HEK293 (cell line): ENCODE measurements around the gene RGS6.

Source experiments
- CTCF ChIA-PET: fragments of 350-600 bp; formaldehyde crosslinking; extraction: SDS; loops from one replicate; lab custom pipeline; 2021; ENCODE audit warnings: antibody characterized with exemption; lab: Yijun Ruan, JAX
- POLR2A ChIA-PET: fragments of 300-600 bp; formaldehyde crosslinking; extraction: SDS; loops from one replicate; lab custom pipeline; 2020; ENCODE audit warnings: antibody characterized with exemption, inconsistent platforms; lab: Yijun Ruan, JAX
- H3K27ac ChIP-seq: fragments of 200-500 bp; sonication (Bioruptor generic); 2 replicates; pipeline ENCODE4 v1.5.1; 2014; ENCODE audit warnings: low read depth, low read length, control low read depth, inconsistent platforms; ENCODE audit errors: extremely low read depth
- H3K36me3 ChIP-seq, 2 experiments: fragments of 200-500 bp in 1 of 2; sonication (Bioruptor generic) in 1 of 2; 1 replicate in 1 of 2; 2 replicates in 1 of 2; pipeline ENCODE4 v1.5.1; 2014 to 2017; ENCODE audit warnings: inconsistent platforms in 2 of 2, low read length in 2 of 2; ENCODE audit not compliant: control insufficient read depth in 2 of 2, insufficient read depth in 1 of 2
- H3K4me1 ChIP-seq: fragments of 200-500 bp; sonication (Bioruptor generic); 2 replicates; pipeline ENCODE4 v1.5.1; 2014; ENCODE audit warnings: mild to moderate bottlenecking, low read length, inconsistent platforms; ENCODE audit not compliant: control insufficient read depth, insufficient read depth
- H3K4me3 ChIP-seq: 2 replicates; pipeline ENCODE4 v1.5.1; 2011; ENCODE audit warnings: low read depth, mild to moderate bottlenecking, control low read depth, low read length, moderate library complexity
- H3K9me3 ChIP-seq: fragments of 200-500 bp; sonication (Bioruptor generic); 2 replicates; pipeline ENCODE4 v1.5.1; 2014; ENCODE audit warnings: low read depth, low read length, inconsistent platforms; ENCODE audit not compliant: control insufficient read depth, insufficient read depth
- ELK4 ChIP-seq: IDR thresholded peaks from 2 replicates; pipeline ENCODE4 v1.6.1; 2011; ENCODE audit warnings: mild to moderate bottlenecking, low read depth, low read length, borderline replicate concordance
- GLI4 ChIP-seq: fragments of 450-650 bp; formaldehyde crosslinking; IDR thresholded peaks from 2 replicates; pipeline ENCODE4 v1.5.1; 2016; ENCODE audit warnings: missing biosample characterization, missing genetic modification characterization
- KLF1 ChIP-seq: fragments of 450-650 bp; formaldehyde crosslinking; IDR thresholded peaks from 2 replicates; pipeline ENCODE4 v1.5.1; 2016; ENCODE audit warnings: missing biosample characterization, missing genetic modification characterization
- KLF7 ChIP-seq: fragments of 450-650 bp; formaldehyde crosslinking; IDR thresholded peaks from 2 replicates; pipeline ENCODE4 v1.5.1; 2016; ENCODE audit warnings: missing biosample characterization, missing genetic modification characterization, borderline replicate concordance
- KLF8 ChIP-seq: fragments of 450-650 bp; formaldehyde crosslinking; IDR thresholded peaks from 2 replicates; pipeline ENCODE4 v1.5.1; 2016; ENCODE audit warnings: missing biosample characterization, missing genetic modification characterization
- MEIS1 ChIP-seq: sonication (generic); formaldehyde crosslinking; IDR thresholded peaks from 2 replicates; pipeline ENCODE4 v1.8.1; 2022; ENCODE audit warnings: missing genetic modification reagents, mild to moderate bottlenecking, borderline replicate concordance
- MYNN ChIP-seq: fragments of 450-650 bp; formaldehyde crosslinking; IDR thresholded peaks from 2 replicates; pipeline ENCODE4 v1.5.1; 2016; ENCODE audit warnings: missing biosample characterization, missing genetic modification characterization, borderline replicate concordance
- ZBTB1 ChIP-seq: fragments of 450-650 bp; formaldehyde crosslinking; IDR thresholded peaks from 2 replicates; pipeline ENCODE4 v1.5.1; 2016; ENCODE audit warnings: missing biosample characterization, missing genetic modification characterization
- ZFP3 ChIP-seq: fragments of 450-650 bp; formaldehyde crosslinking; IDR thresholded peaks from 2 replicates; pipeline ENCODE4 v1.5.1; 2016; ENCODE audit warnings: low read depth, missing biosample characterization, missing genetic modification characterization
- ZFP41 ChIP-seq: fragments of 450-650 bp; formaldehyde crosslinking; IDR thresholded peaks from 2 replicates; pipeline ENCODE4 v1.5.1; 2016; ENCODE audit warnings: missing biosample characterization, missing genetic modification characterization, borderline replicate concordance
- ZIC2 ChIP-seq: fragments of 450-650 bp; formaldehyde crosslinking; IDR thresholded peaks from 2 replicates; pipeline ENCODE4 v1.5.1; 2016; ENCODE audit warnings: missing biosample characterization, missing genetic modification characterization
- ZNF16 ChIP-seq: fragments of 450-650 bp; formaldehyde crosslinking; IDR thresholded peaks from 2 replicates; pipeline ENCODE4 v1.5.1; 2016; ENCODE audit warnings: low read depth, missing biosample characterization, missing genetic modification characterization
- ZNF366 ChIP-seq: fragments of 450-650 bp; formaldehyde crosslinking; conservative IDR thresholded peaks from 2 replicates; pipeline ENCODE4 v1.5.1; 2016; ENCODE audit warnings: missing biosample characterization, missing genetic modification characterization
- ZNF488 ChIP-seq: fragments of 450-650 bp; formaldehyde crosslinking; IDR thresholded peaks from 2 replicates; pipeline ENCODE4 v1.5.1; 2016; ENCODE audit warnings: missing biosample characterization, missing genetic modification characterization
- ZNF596 ChIP-seq: fragments of 450-650 bp; IDR thresholded peaks from 2 replicates; pipeline ENCODE4 v1.5.0; 2018; ENCODE audit warnings: missing biosample characterization, mild to moderate bottlenecking, missing genetic modification characterization, moderate library complexity
- ZNF610 ChIP-seq: fragments of 450-650 bp; formaldehyde crosslinking; IDR thresholded peaks from 2 replicates; pipeline ENCODE4 v1.5.1; 2016; ENCODE audit warnings: missing biosample characterization, missing genetic modification characterization, borderline replicate concordance
- ZNF692 ChIP-seq: fragments of 450-650 bp; formaldehyde crosslinking; IDR thresholded peaks from 2 replicates; pipeline ENCODE4 v1.5.1; 2016; ENCODE audit warnings: missing biosample characterization, missing genetic modification characterization
- ZSCAN5A ChIP-seq: fragments of 450-650 bp; formaldehyde crosslinking; IDR thresholded peaks from 2 replicates; pipeline ENCODE4 v1.5.1; 2016; ENCODE audit warnings: missing biosample characterization, missing genetic modification characterization

The RGS6 gene

GRCh38 chr14:72544615-72545387 lies 612.6 kb downstream of the RGS6 start:
- Histone ChIP-seq H3K27ac (no peak overlapping the region), H3K36me3 (no peaks in the 10 kb centered on the region), H3K4me3 (no peak overlapping the region)
- POLR2A ChIA-PET: no interaction called here
- TF ChIP-seq ZNF692 (tag by site-specific recombination) (no peak), ZIC2 (tag by site-specific recombination) (peak; percentile 32), ZNF16 (tag by site-specific recombination) (no peak)
- TF ChIP-seq, all 188 proteins: peak for 1
- CTCF ChIA-PET: interaction anchor here (1.6 kb wide), 2 partner anchors 28 to 359 kb away, joined by 3 read pairs; no protein-coding TSS in a partner anchor
- H3K9me3 ChIP-seq: no peaks in the 10 kb centered on the region
- H3K4me1 ChIP-seq: no peaks in the 10 kb centered on the region

GRCh38 chr14:72545411-72546311 lies 613.4 kb downstream of the RGS6 start:
- Histone ChIP-seq H3K9me3 (no peaks in the 10 kb centered on the region), H3K4me1 (no peaks in the 10 kb centered on the region), H3K27ac (no peak overlapping the region), H3K4me3 (no peak overlapping the region), H3K36me3 (no peaks in the 10 kb centered on the region)
- ChIA-PET POLR2A (no interaction called here), CTCF (interaction anchor here (0.6 to 1.6 kb wide), 4 partner anchors 29 to 359 kb away, joined by 3 to 4 read pairs (median 3); no protein-coding TSS in a partner anchor)
- TF ChIP-seq KLF7 (tag by site-specific recombination): no peak
- TF ChIP-seq ZBTB1 (tag by site-specific recombination): no peak
- TF ChIP-seq MYNN: no peak
- TF ChIP-seq ZNF16 (tag by site-specific recombination): no peak
- no peak for TF ChIP-seq MEIS1 (CRISPR knock-in tag)
- TF ChIP-seq ZNF488 (tag by site-specific recombination): no peak
- no peak for TF ChIP-seq ZFP3 (tag by site-specific recombination)
- TF ChIP-seq ZNF596: no peak
- TF ChIP-seq KLF8 (tag by site-specific recombination): no peak
- TF ChIP-seq GLI4 (tag by site-specific recombination): no peak
- no peak for TF ChIP-seq ZFP41 (tag by site-specific recombination)
- TF ChIP-seq ZNF610 (tag by site-specific recombination): no peak
- TF ChIP-seq ZSCAN5A (tag by site-specific recombination): no peak
- no peak for TF ChIP-seq ELK4
- no peak for TF ChIP-seq ZNF366 (tag by site-specific recombination)
- no peak for TF ChIP-seq KLF1
